TTC549 (cell line): ENCODE results near the gene DPH7.
"Not testable (repeated sequence)": the region's sequence is repeated elsewhere in the genome, so short reads cannot be mapped to it uniquely, and the experiment has no call there.

ENCODE experiments used
- FAIRE-seq: peaks from 2 replicates; lab custom pipeline; 2012; peaks lifted over from hg19 to GRCh38; lab: Jason Lieb, UNC

The DPH7 gene

DNA sequence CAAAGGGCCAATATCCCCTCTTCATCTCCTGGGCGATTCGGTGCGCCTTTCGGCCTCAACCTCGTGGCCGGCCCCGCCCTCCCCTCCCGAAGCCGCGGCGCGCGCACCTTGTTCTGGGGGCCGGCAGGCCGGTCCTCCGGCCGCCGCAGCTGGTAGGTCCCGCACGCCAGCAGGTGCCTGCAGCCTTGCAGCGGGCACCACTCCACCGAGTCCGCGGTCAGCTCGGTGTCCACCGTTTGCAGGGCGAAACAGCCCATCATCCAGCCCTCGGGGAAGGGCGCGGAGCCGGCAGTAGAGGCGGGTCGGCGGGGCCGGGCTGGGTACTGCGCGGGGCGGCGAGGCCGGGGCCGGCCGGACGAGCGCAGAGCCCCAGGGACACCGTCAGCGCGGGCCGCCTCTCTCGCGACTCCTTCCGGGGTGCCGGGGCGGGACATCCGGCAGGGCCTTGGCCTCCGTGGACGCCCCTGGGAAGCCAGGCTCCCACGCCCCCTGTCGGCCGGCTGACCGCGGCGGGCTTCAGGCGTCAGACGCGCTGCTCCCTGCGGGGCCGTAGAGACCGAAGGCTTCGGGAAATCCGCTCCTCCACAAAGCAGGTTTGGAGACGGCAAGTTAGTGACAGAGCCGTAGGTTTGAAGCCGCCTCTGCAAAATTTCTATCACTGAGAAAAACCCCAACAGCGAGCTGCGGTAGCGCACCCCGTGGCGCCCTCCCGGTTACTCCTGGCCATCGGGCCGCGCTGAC is at the start of gene DPH7:
Gene DPH7, minus strand, starts transcription at position 408 of the 741 bp plus-strand sequence. Its CDS starts 148 bp downstream, at position 260.
- FAIRE-seq: no peak

- not testable (repeated sequence) for FAIRE-seq
These were observed 48.7 kb upstream of the DPH7 start for GRCh38 chr9:137627406-137627805.

GRCh38 chr9:137626464-137626863 is 47.7 kb upstream of the DPH7 start:
- no peak for FAIRE-seq

- not testable (repeated sequence) for FAIRE-seq
These were observed 43.5 kb upstream of the DPH7 start for GRCh38 chr9:137622211-137622610.

DNA sequence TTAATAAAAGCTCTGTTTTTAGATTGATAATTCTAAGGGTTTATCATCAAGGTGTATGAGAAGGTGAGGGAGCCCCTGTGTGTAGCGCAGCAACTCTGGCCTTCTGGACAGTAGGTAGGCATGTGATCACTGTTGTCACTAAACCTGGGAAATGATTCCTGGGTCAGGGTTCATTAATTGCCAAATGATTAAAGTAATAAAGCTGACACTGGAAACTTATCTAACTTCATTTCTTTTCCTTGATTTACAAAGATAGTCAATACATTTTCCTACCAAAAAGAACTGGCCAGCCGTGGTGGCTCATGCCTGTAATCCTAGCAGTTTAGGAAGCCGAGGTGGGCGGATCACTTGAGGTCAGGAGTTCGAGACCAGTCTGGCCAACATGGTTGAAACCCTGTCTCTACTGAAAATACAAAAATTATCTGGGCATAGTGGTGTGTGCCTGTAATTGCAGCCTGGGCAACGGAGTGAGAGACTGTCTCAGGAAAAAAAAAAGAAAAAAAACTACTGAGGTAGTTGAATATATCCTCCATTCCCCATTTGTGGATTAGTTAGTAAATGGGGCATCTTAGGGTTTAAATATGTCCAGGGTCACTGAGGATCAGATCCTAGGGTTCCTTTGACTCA is 42.5 kb upstream of the DPH7 start:
- FAIRE-seq: no peak

- no peak for FAIRE-seq
These were observed 41.9 kb upstream of the DPH7 start for GRCh38 chr9:137620581-137620980.

DNA sequence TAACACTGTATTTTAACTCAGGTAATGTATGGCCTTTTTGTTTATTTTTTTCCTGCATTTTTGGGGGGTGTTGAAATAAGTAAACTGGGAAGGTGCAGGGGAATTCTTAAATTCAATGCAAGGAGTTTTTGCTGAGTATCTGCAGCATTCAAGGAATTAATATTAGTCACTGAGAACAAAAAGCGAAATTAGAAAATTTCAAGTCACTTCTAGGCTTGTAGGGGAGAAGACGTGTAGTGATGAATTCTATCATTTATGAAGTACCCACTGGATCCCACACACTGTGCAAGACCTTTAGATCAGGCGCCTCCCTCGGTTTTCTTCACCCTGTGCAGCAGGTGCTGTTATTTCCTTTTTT is 41.3 kb upstream of the DPH7 start:
- no peak for FAIRE-seq

DNA sequence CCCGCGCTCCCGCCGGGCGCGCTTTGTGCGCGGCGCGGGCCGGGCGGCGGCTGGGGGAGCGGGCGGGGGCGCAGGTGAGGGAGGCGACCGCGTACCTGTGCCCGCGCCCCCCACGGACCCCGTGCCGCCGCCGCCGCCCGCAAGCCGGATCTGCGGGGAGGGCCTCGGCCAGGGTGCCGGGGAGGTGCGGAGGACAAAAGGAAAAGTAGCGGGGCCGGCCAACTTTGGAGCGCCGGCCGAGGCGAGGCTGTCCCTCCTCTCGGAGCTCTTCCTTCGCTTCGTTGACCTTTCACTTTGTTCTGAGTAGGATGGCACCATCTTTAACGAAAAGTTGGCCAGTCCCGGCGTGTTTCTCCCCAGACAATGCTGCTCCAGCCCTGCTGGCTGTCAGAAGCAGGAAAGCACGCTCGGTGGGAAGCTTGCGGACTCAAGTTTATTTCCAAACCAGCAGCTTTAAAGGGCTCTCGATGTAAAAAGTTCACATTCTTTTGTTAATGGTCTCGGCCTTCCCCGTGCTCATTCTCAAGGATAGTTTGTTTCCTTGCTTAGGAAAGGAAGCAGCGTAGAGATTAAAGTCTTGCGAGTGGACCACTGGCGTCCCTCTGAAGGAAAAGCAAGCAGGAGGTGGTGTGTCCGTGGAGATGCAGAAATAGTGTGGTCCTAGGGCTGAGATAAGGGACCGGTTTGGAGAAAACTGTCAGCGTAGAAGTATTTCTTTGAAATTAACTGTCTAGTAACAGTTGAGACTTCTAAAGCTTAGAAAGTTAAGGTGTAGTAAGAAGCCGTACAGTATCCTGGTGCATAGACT is 40.7 kb upstream of the DPH7 start:
- FAIRE-seq: no peak

DNA sequence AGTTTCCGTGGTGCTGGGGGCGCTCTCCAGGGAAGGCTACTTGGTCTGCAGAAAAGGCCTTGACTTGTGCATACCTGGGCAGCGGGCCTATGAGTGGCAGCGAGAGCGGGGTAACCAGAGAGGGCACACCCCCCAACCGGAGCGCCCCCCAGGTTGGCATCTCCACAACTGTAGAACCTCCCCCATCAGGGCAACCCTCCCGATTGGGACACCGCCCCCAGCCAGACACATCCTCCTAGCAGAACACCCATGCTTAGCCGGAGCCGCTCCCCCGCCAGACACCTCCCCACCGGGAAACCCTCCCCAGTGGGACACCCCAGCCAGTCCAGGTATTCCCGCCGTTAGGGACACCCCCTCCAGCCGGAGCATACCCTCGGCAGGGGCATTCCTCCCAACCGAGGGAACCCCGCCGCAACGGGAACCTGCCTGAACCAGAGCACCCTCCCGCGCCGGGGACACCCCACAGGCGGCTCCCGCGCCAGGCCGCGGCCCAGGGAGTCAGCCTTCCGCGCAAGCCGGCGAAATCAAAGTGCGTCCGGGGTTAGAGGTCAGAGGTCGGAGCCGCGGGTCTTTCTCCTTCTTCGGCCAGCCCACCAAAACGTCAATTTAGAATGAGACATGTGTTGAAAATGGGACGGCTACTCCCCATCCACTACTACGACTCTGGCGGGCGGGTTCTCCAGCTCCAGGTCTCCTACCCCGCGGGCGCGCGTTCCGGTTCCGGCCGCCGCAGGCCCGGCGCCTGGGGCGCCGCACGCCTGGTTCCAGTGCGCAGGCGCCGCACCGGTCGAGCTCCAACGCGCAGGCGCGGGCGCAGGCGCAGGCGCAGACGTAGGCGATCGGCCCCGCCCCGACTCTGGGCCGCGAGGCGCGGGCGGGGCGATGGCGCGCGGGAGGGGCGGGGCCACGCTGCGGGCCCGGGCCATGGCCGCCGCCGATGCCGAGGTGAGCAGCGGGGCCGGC is 39.7 kb upstream of the DPH7 start, which contains the start of gene EHMT1:
Gene EHMT1, plus strand, starts transcription at position 901 of the 963 bp plus-strand sequence. Its CDS starts 24 bp downstream, at position 925.
- FAIRE-seq: no peak

- FAIRE-seq: no peak
These were observed 36.7 kb upstream of the DPH7 start for GRCh38 chr9:137615387-137615871.

- FAIRE-seq: no peak
These were observed 36.1 kb upstream of the DPH7 start for GRCh38 chr9:137614631-137615386.

DNA sequence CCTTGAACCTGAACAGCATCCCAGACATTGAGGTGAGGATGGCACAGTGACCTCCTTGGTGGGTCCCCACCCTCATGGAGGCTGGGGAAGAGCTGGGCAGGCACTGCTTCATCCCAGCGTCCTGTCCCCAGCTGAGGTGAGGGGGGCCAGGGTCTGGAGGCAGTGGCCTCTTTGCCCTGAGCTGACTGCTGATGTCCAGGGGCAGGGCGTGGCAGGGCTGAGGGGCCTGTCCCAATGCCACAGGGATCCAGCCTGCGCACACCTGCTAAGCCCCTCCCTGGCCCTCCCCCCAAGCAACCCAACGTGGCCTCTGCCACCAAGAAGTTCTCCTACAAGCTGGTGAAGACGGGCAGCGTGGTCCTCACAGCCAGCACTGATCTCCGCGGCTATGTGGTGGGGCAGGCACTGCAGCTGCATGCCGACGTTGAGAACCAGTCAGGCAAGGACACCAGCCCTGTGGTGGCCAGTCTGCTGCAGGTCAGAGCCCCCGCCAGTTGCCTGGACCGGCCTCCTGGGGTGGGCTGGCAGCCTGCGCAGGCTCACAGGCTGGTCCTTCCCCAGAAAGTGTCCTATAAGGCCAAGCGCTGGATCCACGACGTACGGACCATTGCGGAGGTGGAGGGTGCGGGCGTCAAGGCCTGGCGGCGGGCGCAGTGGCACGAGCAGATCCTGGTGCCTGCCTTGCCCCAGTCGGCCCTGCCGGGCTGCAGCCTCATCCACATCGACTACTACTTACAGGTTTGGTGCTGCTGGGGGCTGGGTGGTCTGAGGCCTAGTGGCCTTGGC is 35.2 kb upstream of the DPH7 start:
- FAIRE-seq: no peak

- no peak for FAIRE-seq
These were observed 34.5 kb upstream of the DPH7 start for GRCh38 chr9:137613259-137613658.

- no peak for FAIRE-seq
These were observed 34.0 kb upstream of the DPH7 start for GRCh38 chr9:137612741-137613142.

GRCh38 chr9:137611623-137612609 is 33.2 kb upstream of the DPH7 start:
- no peak for FAIRE-seq

DNA sequence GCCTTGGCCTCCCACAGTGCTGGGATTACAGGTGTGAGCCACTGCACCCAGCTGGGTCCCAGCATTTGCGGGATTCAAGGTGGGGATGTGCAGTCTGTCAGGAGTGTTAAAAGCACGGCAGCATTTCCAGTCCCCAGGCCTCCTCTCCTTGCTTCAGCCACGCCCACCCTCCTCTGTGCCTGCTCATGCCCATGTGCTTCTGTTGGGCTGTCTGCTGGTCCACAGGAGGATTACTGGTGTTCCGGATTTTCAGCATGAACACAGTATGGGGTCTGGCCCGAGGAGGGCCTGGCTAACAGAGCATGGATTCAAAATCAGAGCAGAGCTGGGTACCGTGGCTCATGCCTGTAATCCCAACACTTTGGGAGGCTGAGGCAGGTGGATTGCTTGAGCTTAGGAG is 32.2 kb upstream of the DPH7 start:
- no peak for FAIRE-seq

- FAIRE-seq: no peak
These were observed 28.6 kb upstream of the DPH7 start for GRCh38 chr9:137607141-137607857.

DNA sequence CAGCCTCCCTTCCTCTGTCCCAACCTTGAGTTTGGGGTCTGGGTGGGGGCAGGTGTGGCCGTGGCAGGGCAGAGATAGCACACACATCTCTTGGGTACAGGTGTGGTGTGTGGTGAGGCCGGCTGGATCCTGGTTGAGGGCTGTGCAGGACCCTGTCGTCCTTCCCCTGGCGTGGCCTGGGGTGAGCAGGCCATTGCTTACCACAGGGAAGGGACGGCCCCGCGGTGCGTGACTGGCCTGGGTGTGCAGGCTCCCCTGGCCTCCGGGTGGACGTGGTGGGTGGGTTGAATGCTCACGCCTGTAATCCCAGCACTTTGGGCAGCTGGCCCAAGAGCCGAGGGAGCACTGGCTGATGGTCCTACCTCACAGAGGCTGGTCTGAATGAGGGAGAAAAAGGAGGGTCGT is 28.0 kb upstream of the DPH7 start:
- FAIRE-seq: no peak
